CD4-positive, alpha-beta T cell treated with Interleukin-12 subunit alpha and Interleukin-12 subunit beta, for 1 hour (primary cell): ENCODE measurements around the gene DMD.
"Not testable (repeated sequence)": the region's sequence is repeated elsewhere in the genome, so short reads cannot be mapped to it uniquely, and the experiment has no call there.

Experiments
- DNase-seq: peaks from one replicate; pipeline ENCODE4 v3.0.0-alpha.2; 2020

The DMD gene

GRCh38 chrX:31377821-31378220, 1833.5 kb downstream of the DMD start:
- not testable (repeated sequence) for DNase-seq

GRCh38 chrX:31376408-31377022, 1834.8 kb downstream of the DMD start:
- no peak for DNase-seq

- no peak for DNase-seq
Observed at GRCh38 chrX:31374786-31375185, 1836.6 kb downstream of the DMD start.

GRCh38 chrX:31371956-31372355, 1839.4 kb downstream of the DMD start:
- DNase-seq: no peak

- no peak for DNase-seq
Observed at GRCh38 chrX:31367816-31368215, 1843.5 kb downstream of the DMD start.

GRCh38 chrX:31366041-31366440, 1845.3 kb downstream of the DMD start:
- no peak for DNase-seq

GRCh38 chrX:31356275-31357212, 1854.8 kb downstream of the DMD start:
- no peak for DNase-seq

GRCh38 chrX:31355206-31355955, 1856.0 kb downstream of the DMD start:
- DNase-seq: no peak

GRCh38 chrX:31353095-31353494, 1858.3 kb downstream of the DMD start:
- DNase-seq: no peak

GRCh38 chrX:31350808-31351074, 1860.6 kb downstream of the DMD start:
- no peak for DNase-seq

GRCh38 chrX:31349515-31349914, 1861.8 kb downstream of the DMD start:
- no peak for DNase-seq

GRCh38 chrX:31340587-31340986, 1870.8 kb downstream of the DMD start:
- DNase-seq: no peak

GRCh38 chrX:31338991-31339350, 1872.4 kb downstream of the DMD start:
- DNase-seq: no peak

GRCh38 chrX:31337332-31337731, 1874.0 kb downstream of the DMD start:
- no peak for DNase-seq

GRCh38 chrX:31336419-31336818, 1874.9 kb downstream of the DMD start:
- no peak for DNase-seq

GRCh38 chrX:31334997-31335396, 1876.4 kb downstream of the DMD start:
- no peak for DNase-seq

- no peak for DNase-seq
Observed at GRCh38 chrX:31333165-31333831, 1878.1 kb downstream of the DMD start.

- DNase-seq: no peak
Observed at GRCh38 chrX:31331928-31332327, 1879.4 kb downstream of the DMD start.

- DNase-seq: no peak
Observed at GRCh38 chrX:31331015-31331414, 1880.3 kb downstream of the DMD start.

GRCh38 chrX:31329298-31329697, 1882.1 kb downstream of the DMD start:
- no peak for DNase-seq

GRCh38 chrX:31323658-31324057, 1887.7 kb downstream of the DMD start:
- no peak for DNase-seq

- DNase-seq: no peak
Observed at GRCh38 chrX:31320740-31321139, 1890.6 kb downstream of the DMD start.

- no peak for DNase-seq
Observed at GRCh38 chrX:31319586-31319985, 1891.8 kb downstream of the DMD start.
